Amniotic epithelial cell (primary cell): ENCODE data around the gene POLN.
"Not testable (repeated sequence)": the region's sequence is repeated elsewhere in the genome, so short reads cannot be mapped to it uniquely, and the experiment has no call there.

Experiments
- DNase-seq: peaks from one replicate; pipeline ENCODE4 v3.0.0-alpha.2; 2010; ENCODE audit warnings: low read depth

Gene POLN

GRCh38 chr4:2275044-2275397 lies 33.1 kb upstream of the POLN start:
- DNase-seq, result not testable (repeated sequence)

- no peak for DNase-seq
Observed at GRCh38 chr4:2274320-2275043, 32.6 kb upstream of the POLN start.

GRCh38 chr4:2273657-2274319 lies 31.9 kb upstream of the POLN start:
- DNase-seq, result no peak

GRCh38 chr4:2273221-2273620 lies 31.3 kb upstream of the POLN start:
- no peak for DNase-seq

GRCh38 chr4:2272828-2273120 lies 30.9 kb upstream of the POLN start:
- DNase-seq, result no peak

GRCh38 chr4:2272026-2272827 lies 30.3 kb upstream of the POLN start:
- no peak for DNase-seq

- no peak for DNase-seq
Observed at GRCh38 chr4:2271279-2272025, 29.5 kb upstream of the POLN start.

GRCh38 chr4:2270341-2271165 lies 28.6 kb upstream of the POLN start:
- DNase-seq, result no peak

- DNase-seq, result no peak
Observed at GRCh38 chr4:2269618-2270163, 27.8 kb upstream of the POLN start.

- DNase-seq, result no peak
Observed at GRCh38 chr4:2269206-2269531, 27.2 kb upstream of the POLN start.

GRCh38 chr4:2268357-2269205 lies 26.7 kb upstream of the POLN start:
- no peak for DNase-seq

GRCh38 chr4:2267841-2268240 lies 25.9 kb upstream of the POLN start:
- DNase-seq, result no peak

- no peak for DNase-seq
Observed at GRCh38 chr4:2267320-2267811, 25.4 kb upstream of the POLN start.

- DNase-seq, result no peak
Observed at GRCh38 chr4:2266821-2267220, 24.9 kb upstream of the POLN start.

GRCh38 chr4:2266181-2266580 lies 24.3 kb upstream of the POLN start:
- DNase-seq, result peak; percentile 41

- no peak for DNase-seq
Observed at GRCh38 chr4:2265113-2266110, 23.5 kb upstream of the POLN start.

GRCh38 chr4:2264481-2265041 lies 22.6 kb upstream of the POLN start:
- no peak for DNase-seq

- DNase-seq, result no peak
Observed at GRCh38 chr4:2263926-2264321, 22.0 kb upstream of the POLN start.

GRCh38 chr4:2262944-2263250 lies 21.0 kb upstream of the POLN start:
- no peak for DNase-seq
